Measurements from ENCODE around the gene DCLRE1A. TPM values are rescaled to one million over a fixed set of nuclear protein-coding genes. Genes with fewer than 3 reads are reported as not detected.

The DCLRE1A gene
- polyA plus RNA-seq, 1 donor: 8.3 TPM

- no peaks in the 10 kb centered on the region for H3K9me3 ChIP-seq (ENCODE audit: control insufficient read depth, low read depth, low read length)
- WGBS (ENCODE audit: insufficient coverage, low lambda C conversion rate): 100% methylated on average over 1 of the region's 2 CpGs
- no peak overlapping the region for H3K27ac ChIP-seq (ENCODE audit: low read length)
- H3K27me3 ChIP-seq (ENCODE audit: control insufficient read depth, insufficient read depth, low read length): no peaks in the 10 kb centered on the region
- H3K4me1 ChIP-seq (ENCODE audit: control insufficient read depth, insufficient read depth, low read length): no peaks in the 10 kb centered on the region
- DNase-seq: no peak
- H3K4me3 ChIP-seq (ENCODE audit: low read length): no peak overlapping the region
- peaks cover under 1% of the 10 kb centered on the region for H3K36me3 ChIP-seq (ENCODE audit: control insufficient read depth, insufficient read depth, low read length)
These were observed 28.4 kb upstream of the DCLRE1A start for GRCh38 chr10:113882240-113882639.

GRCh38 chr10:113880236-113880635 is 26.4 kb upstream of the DCLRE1A start:
- Histone ChIP-seq H3K27ac (ENCODE audit: low read length) (no peak overlapping the region), H3K36me3 (ENCODE audit: control insufficient read depth, insufficient read depth, low read length) (peaks cover 2% of the 10 kb centered on the region)

GRCh38 chr10:113879691-113880090 is 25.8 kb upstream of the DCLRE1A start:
- WGBS (ENCODE audit: insufficient coverage, low lambda C conversion rate): 78% methylated on average over 1 of the region's 2 CpGs
- no peaks in the 10 kb centered on the region for H3K9me3 ChIP-seq (ENCODE audit: control insufficient read depth, low read depth, low read length)
- no peak overlapping the region for H3K4me3 ChIP-seq (ENCODE audit: low read length)
- H3K27me3 ChIP-seq (ENCODE audit: control insufficient read depth, insufficient read depth, low read length): no peaks in the 10 kb centered on the region
- peaks cover 2% of the 10 kb centered on the region for H3K36me3 ChIP-seq (ENCODE audit: control insufficient read depth, insufficient read depth, low read length)
- H3K27ac ChIP-seq (ENCODE audit: low read length): no peak overlapping the region
- H3K4me1 ChIP-seq (ENCODE audit: control insufficient read depth, insufficient read depth, low read length): no peaks in the 10 kb centered on the region
- DNase-seq: no peak

More at GRCh38 chr10:113880236-113880635, 26.4 kb upstream of the DCLRE1A start:
- Histone ChIP-seq H3K9me3 (ENCODE audit: control insufficient read depth, low read depth, low read length) (no peaks in the 10 kb centered on the region), H3K4me1 (ENCODE audit: control insufficient read depth, insufficient read depth, low read length) (no peaks in the 10 kb centered on the region), H3K27me3 (ENCODE audit: control insufficient read depth, insufficient read depth, low read length) (no peaks in the 10 kb centered on the region), H3K4me3 (ENCODE audit: low read length) (no peak overlapping the region)
- WGBS (ENCODE audit: insufficient coverage, low lambda C conversion rate): 89% methylated on average over 1 of the region's 1 CpG
- no peak for DNase-seq

GRCh38 chr10:113876461-113876860 is 22.6 kb upstream of the DCLRE1A start:
- no peak overlapping the region for H3K4me3 ChIP-seq (ENCODE audit: low read length)
- peaks cover 2% of the 10 kb centered on the region for H3K36me3 ChIP-seq (ENCODE audit: control insufficient read depth, insufficient read depth, low read length)
- peaks cover 10% of the 10 kb centered on the region for H3K9me3 ChIP-seq (ENCODE audit: control insufficient read depth, low read depth, low read length)
- no peak for DNase-seq
- no peaks in the 10 kb centered on the region for H3K4me1 ChIP-seq (ENCODE audit: control insufficient read depth, insufficient read depth, low read length)
- no peaks in the 10 kb centered on the region for H3K27me3 ChIP-seq (ENCODE audit: control insufficient read depth, insufficient read depth, low read length)
- WGBS (ENCODE audit: insufficient coverage, low lambda C conversion rate): no CpG with 5 or more reads among the region's 3 CpGs
- no peak overlapping the region for H3K27ac ChIP-seq (ENCODE audit: low read length)

- H3K36me3 ChIP-seq (ENCODE audit: control insufficient read depth, insufficient read depth, low read length): peaks cover 2% of the 10 kb centered on the region
- H3K9me3 ChIP-seq (ENCODE audit: control insufficient read depth, low read depth, low read length): peaks cover 10% of the 10 kb centered on the region
- no peaks in the 10 kb centered on the region for H3K4me1 ChIP-seq (ENCODE audit: control insufficient read depth, insufficient read depth, low read length)
- H3K4me3 ChIP-seq (ENCODE audit: low read length): no peak overlapping the region
- no peaks in the 10 kb centered on the region for H3K27me3 ChIP-seq (ENCODE audit: control insufficient read depth, insufficient read depth, low read length)
- WGBS (ENCODE audit: insufficient coverage, low lambda C conversion rate): 100% methylated on average over 1 of the region's 1 CpG
- no peak overlapping the region for H3K27ac ChIP-seq (ENCODE audit: low read length)
- no peak for DNase-seq
These were observed 21.3 kb upstream of the DCLRE1A start for GRCh38 chr10:113875212-113875611.

- H3K4me1 ChIP-seq (ENCODE audit: control insufficient read depth, insufficient read depth, low read length): no peaks in the 10 kb centered on the region
- no peaks in the 10 kb centered on the region for H3K27me3 ChIP-seq (ENCODE audit: control insufficient read depth, insufficient read depth, low read length)
- peaks cover 4% of the 10 kb centered on the region for H3K36me3 ChIP-seq (ENCODE audit: control insufficient read depth, insufficient read depth, low read length)
- H3K9me3 ChIP-seq (ENCODE audit: control insufficient read depth, low read depth, low read length): peaks cover 10% of the 10 kb centered on the region
- H3K27ac ChIP-seq (ENCODE audit: low read length): no peak overlapping the region
- WGBS (ENCODE audit: insufficient coverage, low lambda C conversion rate): 100% methylated on average over 1 of the region's 3 CpGs
- no peak for DNase-seq
- no peak overlapping the region for H3K4me3 ChIP-seq (ENCODE audit: low read length)
These were observed 18.5 kb upstream of the DCLRE1A start for GRCh38 chr10:113872139-113873030.

- Histone ChIP-seq H3K9me3 (ENCODE audit: control insufficient read depth, low read depth, low read length) (peaks cover 10% of the 10 kb centered on the region), H3K27ac (ENCODE audit: low read length) (no peak overlapping the region), H3K4me1 (ENCODE audit: control insufficient read depth, insufficient read depth, low read length) (no peaks in the 10 kb centered on the region), H3K27me3 (ENCODE audit: control insufficient read depth, insufficient read depth, low read length) (no peaks in the 10 kb centered on the region), H3K4me3 (ENCODE audit: low read length) (no peak overlapping the region), H3K36me3 (ENCODE audit: control insufficient read depth, insufficient read depth, low read length) (peaks cover 3% of the 10 kb centered on the region)
- 100% methylated on average over 2 of the region's 2 CpGs for WGBS (ENCODE audit: insufficient coverage, low lambda C conversion rate)
- no peak for DNase-seq
These were observed 15.9 kb upstream of the DCLRE1A start for GRCh38 chr10:113869789-113870188.

- H3K9me3 ChIP-seq (ENCODE audit: control insufficient read depth, low read depth, low read length): peaks cover 10% of the 10 kb centered on the region
- no peak overlapping the region for H3K27ac ChIP-seq (ENCODE audit: low read length)
- no peaks in the 10 kb centered on the region for H3K27me3 ChIP-seq (ENCODE audit: control insufficient read depth, insufficient read depth, low read length)
- no peak for DNase-seq
- peaks cover 3% of the 10 kb centered on the region for H3K36me3 ChIP-seq (ENCODE audit: control insufficient read depth, insufficient read depth, low read length)
- no CpG with 5 or more reads among the region's 4 CpGs for WGBS (ENCODE audit: insufficient coverage, low lambda C conversion rate)
- H3K4me3 ChIP-seq (ENCODE audit: low read length): no peak overlapping the region
- H3K4me1 ChIP-seq (ENCODE audit: control insufficient read depth, insufficient read depth, low read length): no peaks in the 10 kb centered on the region
These were observed 14.0 kb upstream of the DCLRE1A start for GRCh38 chr10:113867904-113868303.

- H3K27ac ChIP-seq (ENCODE audit: low read length): no peak overlapping the region
- WGBS (ENCODE audit: insufficient coverage, low lambda C conversion rate): no CpG with 5 or more reads among the region's 5 CpGs
- no peaks in the 10 kb centered on the region for H3K4me1 ChIP-seq (ENCODE audit: control insufficient read depth, insufficient read depth, low read length)
- no peak for DNase-seq
- H3K36me3 ChIP-seq (ENCODE audit: control insufficient read depth, insufficient read depth, low read length): peaks cover 6% of the 10 kb centered on the region
- H3K9me3 ChIP-seq (ENCODE audit: control insufficient read depth, low read depth, low read length): peaks cover 1% of the 10 kb centered on the region
- H3K4me3 ChIP-seq (ENCODE audit: low read length): no peak overlapping the region
- H3K27me3 ChIP-seq (ENCODE audit: control insufficient read depth, insufficient read depth, low read length): no peaks in the 10 kb centered on the region
These were observed 12.9 kb upstream of the DCLRE1A start for GRCh38 chr10:113866551-113867394.

- DNase-seq: no peak
- Histone ChIP-seq H3K27ac (ENCODE audit: low read length) (no peak overlapping the region), H3K36me3 (ENCODE audit: control insufficient read depth, insufficient read depth, low read length) (peaks cover 13% of the 10 kb centered on the region), H3K4me3 (ENCODE audit: low read length) (no peak overlapping the region), H3K4me1 (ENCODE audit: control insufficient read depth, insufficient read depth, low read length) (no peaks in the 10 kb centered on the region), H3K9me3 (ENCODE audit: control insufficient read depth, low read depth, low read length) (no peaks in the 10 kb centered on the region), H3K27me3 (ENCODE audit: control insufficient read depth, insufficient read depth, low read length) (no peaks in the 10 kb centered on the region)
- 84% methylated on average over 3 of the region's 3 CpGs for WGBS (ENCODE audit: insufficient coverage, low lambda C conversion rate)
These were observed 12.0 kb upstream of the DCLRE1A start for GRCh38 chr10:113865901-113866300.

All from large intestine (tissue), 3 donors.